Stimulated activated CD4-positive, alpha-beta T cell treated with anti-CD3 and anti-CD28 coated beads, Interleukin-1b, Interleukin-23, amount 100 ng/mL, for 48 hours (primary cell): ENCODE results near the gene CBARP.
"Not testable (repeated sequence)": the region's sequence is repeated elsewhere in the genome, so short reads cannot be mapped to it uniquely, and the experiment has no call there.

Source experiments
- DNase-seq: peaks from one replicate; pipeline ENCODE4 v3.0.0-alpha.2; 2020

CBARP gene

DNA sequence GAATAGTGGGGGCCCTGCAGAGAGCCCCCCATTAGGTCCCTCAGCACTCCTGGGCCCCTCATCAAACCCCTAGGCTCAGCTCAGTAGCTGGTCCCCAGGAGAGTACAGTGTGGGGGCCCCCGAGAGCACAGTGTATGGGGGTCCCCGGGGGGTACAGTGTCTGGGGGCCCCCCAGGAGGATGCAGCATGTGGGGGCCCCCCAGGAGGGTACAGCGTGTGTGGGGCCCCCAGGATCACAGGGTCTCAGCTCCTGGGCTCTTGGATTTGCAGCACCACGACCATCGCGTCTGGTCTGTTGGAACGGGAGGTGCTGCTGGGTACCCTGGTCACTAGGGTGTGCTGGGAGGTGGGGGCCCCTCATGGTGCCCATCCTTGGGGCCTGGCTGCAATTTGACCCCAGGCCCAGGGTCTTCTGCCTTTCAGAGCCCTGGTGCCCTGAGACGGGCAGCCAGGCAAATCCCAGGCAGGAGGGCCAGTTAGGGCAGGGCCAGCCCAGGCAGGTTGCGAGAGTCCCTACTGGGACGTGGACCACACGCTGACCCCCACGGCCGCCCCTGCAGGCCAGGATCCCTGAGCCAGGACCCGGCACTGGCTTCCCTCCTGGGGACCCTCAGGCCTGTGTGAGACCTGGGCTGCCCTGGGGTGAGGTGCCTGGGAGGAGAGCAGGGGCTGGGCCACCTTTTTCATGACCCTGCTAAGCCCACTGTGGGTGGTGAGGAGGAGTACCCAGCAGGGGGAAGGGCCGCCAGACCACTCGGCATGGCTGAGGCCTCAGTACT lies 13.6 kb downstream of the CBARP start:
- no peak for DNase-seq

DNA sequence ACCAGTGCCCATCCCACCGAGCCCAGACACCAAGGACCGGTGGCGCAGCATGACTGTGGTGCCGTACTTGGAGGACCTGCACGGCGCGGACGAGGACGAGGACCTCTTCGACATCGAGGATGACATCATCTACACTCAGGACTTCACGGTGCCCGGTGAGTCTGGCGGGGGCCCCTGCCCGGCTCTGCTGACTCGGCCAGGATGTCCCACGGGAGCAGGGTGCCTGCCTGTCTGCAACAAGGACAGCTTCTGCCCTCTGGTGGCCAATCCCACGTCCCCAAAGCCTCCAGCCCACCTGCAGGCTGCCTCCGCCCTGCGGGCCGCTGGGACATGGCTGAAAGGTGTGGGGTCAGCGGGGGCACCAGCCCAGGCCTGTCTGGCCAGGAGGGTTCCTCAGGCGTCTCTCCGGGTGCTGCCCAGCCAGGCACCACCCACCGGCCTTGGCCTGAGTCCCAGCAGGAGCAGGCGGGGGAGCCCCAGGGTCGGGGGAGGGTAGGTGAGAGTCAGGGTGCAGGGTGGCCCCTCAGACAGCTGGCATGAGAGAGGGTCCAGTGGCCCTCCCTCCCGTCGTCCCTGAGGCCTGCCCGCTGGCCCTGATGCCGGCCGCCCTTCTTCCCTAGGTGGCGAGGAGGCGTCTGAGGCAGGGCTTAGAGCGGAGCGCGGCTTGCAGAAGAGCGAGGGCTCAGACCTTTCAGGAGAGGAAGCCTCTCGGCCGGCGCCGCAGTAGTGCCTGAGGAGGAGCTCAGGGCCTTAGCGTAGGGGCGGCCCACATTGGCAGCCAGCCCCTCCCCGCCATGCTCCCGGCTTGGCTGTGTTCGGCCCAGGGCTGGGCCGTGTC lies 14.6 kb downstream of the CBARP start:
- peak; percentile 29 for DNase-seq

DNA sequence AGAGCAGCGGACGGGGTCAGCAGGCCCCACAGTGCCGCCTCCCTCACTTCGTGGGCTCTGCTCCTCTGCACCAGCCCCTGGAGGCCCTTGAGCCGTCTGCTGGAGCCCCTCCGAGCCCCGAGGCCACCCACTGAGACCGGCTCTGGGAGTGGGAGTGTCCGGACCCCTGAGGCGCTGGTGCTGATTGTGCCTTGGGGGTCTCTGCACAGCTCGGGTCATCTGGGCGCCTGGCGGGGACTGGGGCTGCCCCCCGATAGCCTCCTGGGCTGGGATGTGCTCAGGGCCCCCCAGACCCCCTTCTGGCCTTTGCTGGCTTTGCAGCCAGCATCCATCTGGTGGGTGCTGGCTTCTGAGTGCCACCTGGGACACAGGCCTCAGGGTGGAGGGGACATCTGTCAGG lies 15.4 kb downstream of the CBARP start:
- DNase-seq: no peak

DNA sequence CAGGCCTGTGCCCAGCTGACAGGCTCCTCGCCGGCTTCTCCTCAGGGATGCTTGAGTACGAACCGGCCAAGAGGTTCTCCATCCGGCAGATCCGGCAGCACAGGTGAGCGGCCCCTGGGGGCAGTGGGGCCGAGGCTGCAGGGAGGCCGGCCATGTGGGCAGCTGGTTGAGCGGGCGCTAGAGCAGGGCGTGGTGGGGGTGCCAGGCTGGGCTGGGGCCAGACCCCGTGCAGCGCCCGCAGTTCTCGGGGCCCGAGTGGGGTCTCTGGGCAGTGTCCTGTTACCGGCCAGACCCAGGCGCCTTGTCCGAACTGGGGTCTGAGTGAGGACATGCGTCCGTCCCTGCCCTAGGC lies 15.9 kb downstream of the CBARP start:
- no peak for DNase-seq

DNA sequence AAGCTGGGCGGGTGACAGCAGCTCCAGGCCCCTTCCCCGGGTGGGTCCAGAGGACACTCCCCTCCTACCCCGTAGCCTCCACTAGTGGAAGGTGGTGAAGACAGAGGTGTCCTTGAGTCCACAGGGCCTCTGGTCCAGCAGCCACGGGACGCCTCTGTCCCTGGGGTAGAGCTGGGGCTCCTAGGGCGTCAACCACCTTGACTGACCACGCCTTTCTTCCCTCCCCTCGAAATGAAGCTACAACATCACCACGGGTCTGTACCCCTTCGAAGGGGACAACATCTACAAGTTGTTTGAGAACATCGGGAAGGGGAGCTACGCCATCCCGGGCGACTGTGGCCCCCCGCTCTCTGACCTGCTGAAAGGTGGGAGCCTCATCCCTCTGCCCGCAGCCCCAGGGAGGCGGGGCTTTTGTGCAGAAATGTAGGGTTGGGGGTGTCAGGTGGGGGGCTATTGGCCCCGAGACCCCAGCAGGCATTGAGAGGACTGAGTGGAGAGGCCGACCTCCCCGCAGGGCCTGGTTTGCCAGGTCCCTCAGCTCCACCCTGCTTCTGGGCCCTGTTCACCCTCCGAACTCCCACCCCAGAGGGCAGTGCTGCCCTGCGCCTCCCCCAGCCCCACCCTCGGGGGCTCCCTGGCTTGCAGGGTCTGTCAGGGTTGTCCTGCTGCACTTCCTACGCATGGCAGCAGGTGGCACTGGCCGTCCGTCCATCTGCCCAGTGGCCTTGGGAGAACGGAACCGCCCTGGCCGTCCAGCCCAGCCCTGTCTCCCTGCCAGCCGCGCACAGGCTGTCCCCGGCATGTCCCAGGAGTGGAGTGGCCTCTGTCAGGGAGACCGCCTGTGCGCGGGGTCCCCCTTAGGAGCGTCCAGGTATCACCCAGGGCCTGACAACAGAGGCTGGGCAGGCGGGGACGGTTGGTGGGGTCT lies 16.6 kb downstream of the CBARP start:
- no peak for DNase-seq

DNA sequence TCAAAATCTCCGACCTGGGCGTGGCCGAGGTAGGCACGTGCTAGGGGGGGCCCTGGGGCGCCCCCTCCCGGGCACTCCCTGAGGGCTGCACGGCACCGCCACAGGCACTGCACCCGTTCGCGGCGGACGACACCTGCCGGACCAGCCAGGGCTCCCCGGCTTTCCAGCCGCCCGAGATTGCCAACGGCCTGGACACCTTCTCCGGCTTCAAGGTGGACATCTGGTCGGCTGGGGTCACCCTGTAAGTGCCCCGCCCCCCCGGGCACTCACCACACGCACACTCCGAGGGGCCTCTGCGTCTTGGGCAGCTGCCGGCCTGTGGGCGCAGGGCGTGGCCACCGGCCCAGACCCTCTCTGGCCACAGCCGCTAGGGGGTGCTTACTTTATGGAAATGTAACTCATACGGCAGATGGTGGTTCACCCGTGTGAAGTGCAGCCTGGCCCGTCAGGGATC lies 17.3 kb downstream of the CBARP start:
- DNase-seq: no peak

DNA sequence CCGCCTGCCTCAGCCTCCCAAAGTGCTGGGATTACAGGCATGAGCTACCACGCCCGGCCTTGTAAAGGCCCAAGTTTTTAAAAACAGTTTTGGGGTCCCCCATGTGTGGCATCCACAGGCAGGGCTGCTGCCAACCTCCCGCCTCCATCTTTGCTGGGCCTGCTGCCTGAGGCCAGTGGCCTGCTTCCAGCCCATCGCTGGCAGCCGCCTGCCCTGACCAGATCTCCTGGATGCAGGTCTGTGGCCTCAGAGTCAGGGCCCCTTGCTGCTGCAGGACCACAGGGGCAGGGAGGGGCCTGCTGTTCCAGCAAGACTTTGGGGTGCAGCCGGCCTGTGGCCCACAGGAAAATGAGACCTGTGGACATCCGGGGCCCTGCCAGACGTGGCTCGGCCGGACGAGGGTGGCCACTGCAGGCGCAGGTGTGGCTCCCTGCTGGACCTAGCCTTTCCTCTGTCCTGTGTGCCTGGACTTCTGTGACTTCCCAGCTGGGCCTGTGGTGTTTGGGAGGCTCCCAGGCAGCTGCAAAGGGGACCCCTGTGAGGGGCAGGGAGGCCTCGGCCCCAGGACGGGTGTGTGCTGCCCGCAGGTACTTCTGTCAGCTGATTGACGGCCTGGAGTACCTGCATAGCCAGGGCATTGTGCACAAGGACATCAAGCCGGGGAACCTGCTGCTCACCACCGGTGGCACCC lies 17.9 kb downstream of the CBARP start:
- DNase-seq: no peak

DNA sequence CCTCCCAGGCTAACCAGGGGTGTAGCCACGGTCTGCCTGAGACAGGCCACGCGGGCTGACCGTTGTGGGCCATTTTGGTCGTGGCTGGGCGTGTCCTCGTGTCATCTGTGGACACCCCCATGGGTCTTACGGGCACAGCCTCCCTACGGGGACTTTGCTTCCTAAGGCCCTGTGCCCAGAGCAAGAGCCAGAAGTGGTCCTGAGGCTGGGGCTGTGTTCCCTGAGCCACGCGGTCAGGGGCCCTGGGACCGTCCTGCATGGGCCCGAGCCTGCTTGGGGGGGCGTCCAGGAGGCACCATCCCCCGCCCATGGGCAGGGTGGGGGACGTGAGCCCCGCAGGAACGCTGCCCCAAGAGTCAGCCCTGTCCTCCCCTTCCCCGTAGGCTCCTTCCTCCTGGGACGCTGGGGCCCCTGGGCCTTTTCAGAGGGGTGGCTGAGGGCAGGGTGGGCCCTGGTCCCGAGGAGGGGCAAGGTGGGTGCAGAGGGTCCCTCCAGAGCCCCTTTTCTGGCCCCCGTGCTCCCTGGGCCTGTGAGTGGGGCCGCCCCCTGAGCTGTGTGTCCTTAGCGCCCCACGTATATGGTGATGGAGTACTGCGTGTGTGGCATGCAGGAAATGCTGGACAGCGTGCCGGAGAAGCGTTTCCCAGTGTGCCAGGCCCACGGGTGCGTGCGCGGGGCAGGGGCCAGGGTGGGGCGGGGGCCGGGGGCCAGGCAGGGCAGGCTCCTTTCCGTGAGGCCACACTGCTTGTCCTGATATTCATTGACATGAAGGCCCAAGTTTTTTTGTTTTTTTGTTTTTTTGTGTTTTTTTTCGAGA lies 18.8 kb downstream of the CBARP start:
- DNase-seq: no peak

DNA sequence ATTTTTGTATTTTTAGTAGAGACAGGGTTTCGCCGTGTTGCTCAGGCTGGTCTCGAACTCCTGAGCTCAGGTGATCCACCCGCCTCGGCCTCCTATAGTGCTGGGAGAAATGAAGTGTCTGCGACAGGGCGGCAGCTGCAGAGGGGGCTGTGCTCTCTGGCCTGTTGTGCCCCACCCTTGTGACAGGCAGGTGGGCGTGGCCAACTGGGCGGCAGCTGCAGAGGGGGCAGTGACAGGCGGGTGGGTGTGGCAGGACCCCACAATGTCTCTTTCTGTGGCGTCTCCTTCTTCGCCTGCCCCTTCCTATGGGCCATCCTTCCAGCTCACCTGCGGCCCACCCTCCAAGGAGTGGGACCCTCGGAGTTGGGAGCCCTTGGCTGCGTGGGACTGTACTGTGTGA lies 20.4 kb downstream of the CBARP start:
- DNase-seq: no peak

DNA sequence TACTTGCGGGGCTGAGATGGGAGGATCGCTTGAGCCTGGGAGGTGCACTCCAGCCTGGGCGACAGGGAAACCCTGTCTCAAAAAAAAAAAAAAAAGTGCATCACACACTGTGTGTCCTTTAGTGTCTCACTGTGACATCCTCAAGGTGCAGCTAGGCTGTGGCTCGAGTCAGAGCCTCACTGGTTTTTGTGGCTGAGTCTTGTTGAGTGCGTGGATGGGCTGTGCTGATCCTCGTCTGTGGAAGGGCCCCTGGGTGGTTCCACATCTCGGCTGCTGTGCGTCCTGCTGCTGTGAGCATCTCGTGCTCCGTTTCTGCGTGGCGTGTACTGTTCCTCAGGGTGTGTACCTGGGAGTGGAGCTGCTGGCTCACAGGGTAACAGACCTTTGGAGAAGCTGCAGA lies 21.0 kb downstream of the CBARP start:
- DNase-seq: no peak

DNA sequence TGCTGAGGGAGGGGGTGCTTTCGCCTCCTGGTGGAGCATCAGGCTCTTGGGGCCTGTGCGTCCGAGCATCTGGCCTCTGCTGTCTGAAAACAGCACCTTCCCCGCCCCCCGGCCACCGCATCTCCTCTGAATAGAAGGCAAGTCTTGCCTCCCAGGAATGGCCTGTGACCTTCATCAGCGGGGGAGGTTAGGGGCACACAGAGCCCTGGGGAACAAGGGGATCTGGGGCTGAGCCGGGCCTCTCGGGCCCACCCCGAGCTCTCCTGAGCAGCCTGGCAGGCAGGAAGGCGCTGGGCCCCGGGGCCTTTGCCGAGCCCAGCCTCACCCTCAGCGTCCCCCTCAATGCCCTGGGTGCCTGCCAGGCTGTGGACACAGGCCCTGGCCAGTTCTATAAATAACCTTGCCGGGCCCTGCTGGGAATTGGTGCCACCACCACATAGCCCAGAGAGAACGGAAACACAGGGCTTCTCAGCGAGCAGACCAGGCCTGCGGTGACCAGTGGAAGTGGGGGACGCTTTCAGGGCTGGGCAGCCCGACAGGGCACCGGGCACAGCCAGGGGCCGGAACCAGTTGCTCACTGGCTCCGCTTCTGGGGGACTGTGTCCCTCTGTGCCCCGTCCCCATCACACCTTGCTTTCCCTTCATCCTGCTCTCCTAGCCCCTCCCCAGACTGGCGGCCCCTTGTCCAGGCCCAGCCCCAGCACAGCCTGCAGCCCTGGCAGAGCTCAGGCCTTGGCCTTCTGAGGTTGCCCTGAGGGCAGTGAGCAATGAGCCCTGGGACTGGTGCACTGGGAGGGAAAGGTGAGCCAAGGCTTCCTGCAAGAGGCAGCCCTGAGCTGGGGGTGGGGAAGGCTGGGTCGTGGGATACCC lies 22.7 kb downstream of the CBARP start:
- no peak for DNase-seq

DNA sequence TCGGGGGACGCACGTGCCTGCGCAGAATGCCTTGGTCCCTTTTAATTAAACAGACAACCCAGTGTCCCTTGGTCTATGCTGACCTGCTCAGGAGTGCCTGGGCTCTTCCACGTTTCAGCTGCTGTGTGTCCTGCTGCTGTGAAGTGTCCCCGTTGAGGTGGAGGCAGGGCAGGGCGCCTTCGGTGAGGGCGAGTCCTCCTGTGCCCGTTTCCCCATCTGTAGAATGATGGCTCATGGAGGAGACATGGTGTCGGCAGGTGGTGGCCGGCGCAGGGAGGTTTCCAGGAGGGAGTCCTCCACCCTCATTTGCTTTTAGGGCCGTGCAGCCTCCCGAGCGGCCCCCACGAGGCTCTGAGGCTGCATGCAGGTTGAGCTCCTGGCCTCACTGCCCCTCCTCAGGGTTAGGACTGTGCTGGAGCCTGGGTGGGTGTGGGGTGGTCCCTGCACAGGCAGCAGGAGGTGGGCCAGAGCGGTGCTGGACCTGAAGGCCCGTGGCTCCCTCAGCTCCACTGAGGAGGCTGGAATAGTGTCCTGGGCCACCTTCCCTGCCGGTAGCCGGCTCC lies 23.4 kb downstream of the CBARP start:
- DNase-seq: no peak

DNA sequence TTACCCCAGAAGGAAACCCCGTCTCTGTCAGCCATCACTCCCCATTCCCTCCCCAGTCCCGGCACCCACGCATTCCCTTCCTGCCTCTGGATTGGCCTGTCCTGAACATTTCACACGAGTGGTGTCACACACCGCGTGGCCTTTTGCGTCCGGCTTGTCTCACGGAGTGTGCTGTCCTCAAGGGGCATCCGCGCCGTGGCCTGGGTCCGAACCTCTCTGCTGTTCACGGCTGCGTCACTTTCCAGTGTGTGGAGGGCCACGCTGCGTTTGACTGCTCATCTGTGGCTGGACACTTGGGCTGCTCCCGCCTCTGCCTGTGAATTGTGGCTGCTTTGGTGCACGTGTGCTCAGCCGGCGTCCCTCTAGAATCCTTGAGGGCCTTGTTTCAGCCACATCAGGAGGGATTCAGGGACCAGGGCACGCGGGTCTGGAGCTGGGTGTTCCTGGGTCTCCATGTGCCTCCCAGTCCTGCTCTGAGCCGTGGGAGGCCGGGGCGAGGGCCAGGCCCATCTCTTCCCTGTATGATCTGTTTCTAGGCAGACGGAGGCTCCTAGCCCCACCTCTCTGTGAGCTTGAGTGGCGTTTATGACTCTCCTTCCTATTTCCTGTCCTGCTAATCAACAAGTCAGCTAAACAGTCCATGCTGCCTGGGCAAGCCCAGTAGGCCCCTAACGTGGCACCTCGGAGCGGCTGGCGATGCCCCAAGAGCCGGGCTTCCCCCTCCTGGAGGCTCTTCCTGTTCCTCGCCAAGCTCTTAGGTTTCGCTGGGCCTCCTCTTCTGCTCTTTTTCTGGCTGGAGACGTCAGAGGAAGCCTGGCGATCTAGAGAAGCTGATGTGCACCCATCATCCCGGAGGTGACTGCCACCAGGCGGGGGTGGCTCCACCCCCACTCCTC lies 24.2 kb downstream of the CBARP start:
- peak; percentile 61 for DNase-seq

DNA sequence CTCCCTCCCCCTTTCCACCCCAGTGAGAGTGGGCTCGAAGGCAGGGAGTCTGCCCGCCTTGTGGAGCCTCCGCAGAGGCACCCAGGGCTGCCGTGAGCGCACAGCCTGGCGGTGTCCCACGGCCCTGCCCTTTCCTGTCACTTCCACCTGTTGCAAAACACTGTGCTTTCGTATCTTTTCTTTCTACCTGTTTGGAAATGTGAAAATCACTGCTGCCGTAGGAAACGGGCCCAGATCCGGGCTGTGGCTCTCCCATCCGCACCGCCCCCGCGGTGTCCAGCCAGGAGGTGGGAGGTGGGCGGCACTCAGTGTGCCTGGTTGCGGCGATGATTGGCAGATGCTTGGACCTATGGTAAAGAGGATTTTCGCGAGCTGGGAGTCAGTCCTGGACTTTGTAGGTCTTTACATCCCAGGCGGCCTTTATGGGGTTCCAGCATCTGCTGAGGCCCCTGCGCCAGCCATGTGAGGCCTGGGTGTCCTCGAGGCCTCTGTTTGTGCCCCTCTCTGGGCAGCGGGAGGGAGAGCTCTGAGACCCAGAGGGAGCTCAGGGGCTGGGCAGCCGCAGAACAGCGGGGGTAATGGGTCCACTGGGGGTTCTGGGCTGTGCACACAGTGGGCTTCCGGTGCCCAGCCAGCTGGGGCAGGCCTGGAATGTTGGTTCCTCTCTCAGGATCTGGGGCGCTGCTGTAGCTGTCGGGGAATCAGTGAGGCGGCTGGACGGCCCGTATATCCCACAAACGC lies 26.1 kb downstream of the CBARP start:
- no peak for DNase-seq

DNA sequence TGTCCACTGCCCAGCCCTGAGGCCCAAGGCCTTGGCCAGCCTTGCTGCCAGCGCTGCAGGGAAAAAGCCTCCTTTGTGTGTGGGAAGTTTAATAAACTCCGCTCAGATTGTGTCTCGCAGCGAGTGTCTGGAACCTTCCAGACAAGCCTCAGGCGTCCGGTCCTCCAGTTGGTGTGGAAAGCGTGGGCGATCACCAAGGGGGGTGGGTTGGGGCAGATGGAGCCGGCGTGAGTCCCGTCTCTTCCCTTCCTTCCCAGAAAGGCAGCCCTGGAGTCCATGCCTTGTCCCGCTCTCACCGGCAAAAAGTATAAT lies 27.6 kb downstream of the CBARP start:
- no peak for DNase-seq

DNA sequence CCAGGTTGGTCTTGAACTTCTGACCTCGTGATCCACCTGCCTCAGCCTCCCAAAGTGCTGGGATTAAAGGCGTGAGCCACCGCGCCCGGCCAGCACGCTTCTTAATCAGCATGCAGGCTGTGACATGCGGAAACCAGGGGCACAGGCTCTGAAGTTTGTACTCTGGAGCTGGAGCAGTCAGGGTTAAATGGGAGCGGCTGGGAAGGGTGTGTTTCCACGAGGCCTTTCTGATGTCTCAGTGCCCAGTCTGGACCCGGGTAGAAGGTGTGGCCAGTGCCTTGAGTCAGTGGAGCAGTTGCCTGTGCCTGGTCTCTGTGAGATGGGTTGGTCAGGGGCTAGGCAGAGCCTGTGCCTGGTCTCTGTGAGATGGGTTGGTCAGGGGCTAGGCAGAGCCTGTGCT lies 29.0 kb downstream of the CBARP start:
- not testable (repeated sequence) for DNase-seq

DNA sequence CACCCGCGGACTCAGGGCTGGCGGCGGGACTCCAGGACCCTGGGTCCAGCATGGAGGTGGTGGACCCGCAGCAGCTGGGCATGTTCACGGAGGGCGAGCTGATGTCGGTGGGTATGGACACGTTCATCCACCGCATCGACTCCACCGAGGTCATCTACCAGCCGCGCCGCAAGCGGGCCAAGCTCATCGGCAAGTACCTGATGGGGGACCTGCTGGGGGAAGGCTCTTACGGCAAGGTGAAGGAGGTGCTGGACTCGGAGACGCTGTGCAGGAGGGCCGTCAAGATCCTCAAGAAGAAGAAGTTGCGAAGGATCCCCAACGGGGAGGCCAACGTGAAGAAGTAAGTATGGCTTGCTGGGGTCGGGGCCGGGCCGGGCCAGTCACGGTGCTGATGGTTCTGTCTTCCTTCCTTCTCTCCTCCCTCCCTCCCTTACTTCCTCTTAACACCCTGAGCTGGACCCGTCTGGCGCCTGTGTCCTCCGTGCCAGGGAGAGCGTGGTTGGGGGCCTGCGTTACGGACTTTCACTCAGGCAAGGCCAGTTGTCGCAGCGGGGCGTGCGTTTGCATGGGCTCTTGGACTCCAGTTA lies 30.8 kb downstream of the CBARP start:
- DNase-seq: no peak

DNA sequence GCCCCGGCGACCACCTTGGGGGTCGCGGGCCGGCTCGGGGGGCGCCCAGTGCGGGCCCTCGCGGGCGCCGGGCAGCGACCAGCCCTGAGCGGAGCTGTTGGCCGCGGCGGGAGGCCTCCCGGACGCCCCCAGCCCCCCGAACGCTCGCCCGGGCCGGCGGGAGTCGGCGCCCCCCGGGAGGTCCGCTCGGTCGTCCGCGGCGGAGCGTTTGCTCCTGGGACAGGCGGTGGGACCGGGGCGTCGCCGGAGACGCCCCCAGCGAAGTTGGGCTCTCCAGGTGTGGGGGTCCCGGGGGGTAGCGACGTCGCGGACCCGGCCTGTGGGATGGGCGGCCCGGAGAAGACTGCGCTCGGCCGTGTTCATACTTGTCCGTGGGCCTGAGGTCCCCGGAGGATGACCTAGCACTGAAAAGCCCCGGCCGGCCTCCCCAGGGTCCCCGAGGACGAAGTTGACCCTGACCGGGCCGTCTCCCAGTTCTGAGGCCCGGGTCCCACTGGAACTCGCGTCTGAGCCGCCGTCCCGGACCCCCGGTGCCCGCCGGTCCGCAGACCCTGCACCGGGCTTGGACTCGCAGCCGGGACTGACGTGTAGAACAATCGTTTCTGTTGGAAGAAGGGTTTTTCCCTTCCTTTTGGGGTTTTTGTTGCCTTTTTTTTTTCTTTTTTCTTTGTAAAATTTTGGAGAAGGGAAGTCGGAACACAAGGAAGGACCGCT lies 31.5 kb downstream of the CBARP start:
- no peak for DNase-seq
